OCI-LY1 (cell line): Measurements from ENCODE around the gene RPH3AL.

Experiments
- H2AFZ ChIP-seq: fragments of 200-600 bp; sonication (generic), shearing (Covaris generic); 2 replicates; pipeline ENCODE4 v1.6.0; 2014; ENCODE audit warnings: antibody characterized with exemption, mild to moderate bottlenecking, low read length
- H3F3A ChIP-seq: fragments of 200-600 bp; sonication (generic), shearing (Covaris generic); 2 replicates; pipeline ENCODE4 v1.6.0; 2014; ENCODE audit warnings: mild to moderate bottlenecking, antibody characterized with exemption, low read length, moderate library complexity; ENCODE audit not compliant: insufficient read depth
- H3K27ac ChIP-seq: fragments of 200-600 bp; sonication (generic); 2 replicates; pipeline ENCODE4 v1.5.1; 2014; ENCODE audit warnings: low read length, mixed run types, mild to moderate bottlenecking, low read depth; ENCODE audit not compliant: poor library complexity, severe bottlenecking
- H3K27me3 ChIP-seq: fragments of 200-600 bp; sonication (generic); 2 replicates; pipeline ENCODE4 v1.6.0; 2014; ENCODE audit warnings: antibody characterized with exemption, mild to moderate bottlenecking, low read length, moderate library complexity; ENCODE audit not compliant: insufficient read depth
- H3K36me3 ChIP-seq: fragments of 200-600 bp; sonication (generic); 2 replicates; pipeline ENCODE4 v1.6.1; 2014; ENCODE audit warnings: mild to moderate bottlenecking, antibody characterized with exemption, low read length, moderate library complexity, mixed read lengths; ENCODE audit not compliant: insufficient read depth
- H3K4me1 ChIP-seq: fragments of 200-600 bp; sonication (generic); 2 replicates; pipeline ENCODE4 v1.5.1; 2014; ENCODE audit warnings: mild to moderate bottlenecking, low read length, moderate library complexity; ENCODE audit not compliant: insufficient read depth, severe bottlenecking
- H3K4me2 ChIP-seq: fragments of 200-600 bp; sonication (generic), shearing (Covaris generic); 2 replicates; pipeline ENCODE4 v1.6.1; 2014; ENCODE audit warnings: low read length
- H3K4me3 ChIP-seq: fragments of 200-600 bp; sonication (generic); 2 replicates; pipeline ENCODE4 v1.5.1; 2014; ENCODE audit warnings: low read length, low read depth, mild to moderate bottlenecking, mixed read lengths; ENCODE audit not compliant: poor library complexity, severe bottlenecking
- H3K79me2 ChIP-seq: fragments of 200-600 bp; shearing (Covaris generic); 2 replicates; pipeline ENCODE4 v1.6.1; 2016; ENCODE audit warnings: mixed run types, low read length, mixed read lengths; ENCODE audit not compliant: insufficient read depth
- H3K9ac ChIP-seq: fragments of 200-600 bp; sonication (generic), shearing (Covaris generic); 2 replicates; pipeline ENCODE4 v1.6.1; 2014; ENCODE audit warnings: mild to moderate bottlenecking, low read length, mixed read lengths
- H3K9me2 ChIP-seq: fragments of 200-600 bp; sonication (generic), shearing (Covaris generic); 2 replicates; pipeline ENCODE4 v1.6.1; 2014; ENCODE audit warnings: low read depth, mild to moderate bottlenecking, low read length, mixed read lengths
- H3K9me3 ChIP-seq: fragments of 200-600 bp; shearing (Covaris generic); 2 replicates; pipeline ENCODE4 v1.6.1; 2014; ENCODE audit warnings: low read length, mixed read lengths
- H4K20me1 ChIP-seq: fragments of 200-600 bp; sonication (generic), shearing (Covaris generic); 2 replicates; pipeline ENCODE4 v1.6.0; 2016; ENCODE audit warnings: mild to moderate bottlenecking, low read length; ENCODE audit not compliant: insufficient read depth
- EZH2 ChIP-seq: fragments of 200-600 bp; sonication (generic), shearing (Covaris generic); IDR thresholded peaks from 2 replicates; pipeline ENCODE4 v1.8.0; 2017; ENCODE audit warnings: borderline replicate concordance, mixed run types, mild to moderate bottlenecking, antibody characterized with exemption, low read length, moderate library complexity, mixed read lengths
- TF ChIP-seq, protein P1 (sequence below): fragments of 200-600 bp; sonication (generic), shearing (Covaris generic); IDR thresholded peaks from 2 replicates; pipeline ENCODE4 v1.5.1; 2017; ENCODE audit warnings: mild to moderate bottlenecking, antibody characterized with exemption, low read length, moderate library complexity, mixed read lengths

RPH3AL gene

GRCh38 chr17:350706-351448 is 1.7 kb downstream of the RPH3AL start:
- H3K9me3 ChIP-seq, result no peaks in the 10 kb centered on the region
- 0 out of 2 replicates have a peak, but pooled peaks cover 3% of the 10 kb centered on the region for H3K27me3 ChIP-seq
- TF ChIP-seq, protein P1, sequence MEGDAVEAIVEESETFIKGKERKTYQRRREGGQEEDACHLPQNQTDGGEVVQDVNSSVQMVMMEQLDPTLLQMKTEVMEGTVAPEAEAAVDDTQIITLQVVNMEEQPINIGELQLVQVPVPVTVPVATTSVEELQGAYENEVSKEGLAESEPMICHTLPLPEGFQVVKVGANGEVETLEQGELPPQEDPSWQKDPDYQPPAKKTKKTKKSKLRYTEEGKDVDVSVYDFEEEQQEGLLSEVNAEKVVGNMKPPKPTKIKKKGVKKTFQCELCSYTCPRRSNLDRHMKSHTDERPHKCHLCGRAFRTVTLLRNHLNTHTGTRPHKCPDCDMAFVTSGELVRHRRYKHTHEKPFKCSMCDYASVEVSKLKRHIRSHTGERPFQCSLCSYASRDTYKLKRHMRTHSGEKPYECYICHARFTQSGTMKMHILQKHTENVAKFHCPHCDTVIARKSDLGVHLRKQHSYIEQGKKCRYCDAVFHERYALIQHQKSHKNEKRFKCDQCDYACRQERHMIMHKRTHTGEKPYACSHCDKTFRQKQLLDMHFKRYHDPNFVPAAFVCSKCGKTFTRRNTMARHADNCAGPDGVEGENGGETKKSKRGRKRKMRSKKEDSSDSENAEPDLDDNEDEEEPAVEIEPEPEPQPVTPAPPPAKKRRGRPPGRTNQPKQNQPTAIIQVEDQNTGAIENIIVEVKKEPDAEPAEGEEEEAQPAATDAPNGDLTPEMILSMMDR, result no peak
- TF ChIP-seq EZH2, result no peak
- H3K9me2 ChIP-seq, result no peaks in the 10 kb centered on the region
- no peak overlapping the region for H3K27ac ChIP-seq
- no peak overlapping the region for H3K9ac ChIP-seq
- H2AFZ ChIP-seq, result no peak overlapping the region
- no peaks in the 10 kb centered on the region for H4K20me1 ChIP-seq
- H3F3A ChIP-seq, result no peaks in the 10 kb centered on the region
- no peak overlapping the region for H3K4me3 ChIP-seq
- H3K4me2 ChIP-seq, result no peak overlapping the region
- no peaks in the 10 kb centered on the region for H3K4me1 ChIP-seq
- H3K36me3 ChIP-seq, result no peaks in the 10 kb centered on the region
- H3K79me2 ChIP-seq, result no peaks in the 10 kb centered on the region

DNA sequence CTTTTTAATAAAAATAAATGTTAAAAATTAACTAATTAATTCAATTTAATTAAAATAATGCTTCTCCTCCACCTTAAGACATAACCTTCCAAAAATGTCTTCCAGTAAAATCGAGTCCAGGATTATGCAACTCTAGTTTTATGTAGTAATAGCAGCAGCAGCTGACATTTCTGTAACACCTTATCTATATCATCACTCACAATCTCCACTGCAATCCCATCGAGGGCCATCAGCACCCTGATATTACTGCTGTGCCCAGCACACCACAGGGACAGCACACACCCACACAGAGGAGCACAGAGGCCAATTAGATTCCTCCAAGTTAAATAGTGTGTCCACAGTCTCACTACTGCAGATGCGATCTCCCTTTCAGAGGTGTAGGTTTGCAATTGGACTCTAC is 2.9 kb downstream of the RPH3AL start:
- no peaks in the 10 kb centered on the region for H3K9me2 ChIP-seq
- H3F3A ChIP-seq, result no peaks in the 10 kb centered on the region
- no peak overlapping the region for H3K9ac ChIP-seq
- no peak overlapping the region for H2AFZ ChIP-seq
- no peak for TF ChIP-seq EZH2
- TF ChIP-seq, protein P1, result no peak
- H3K36me3 ChIP-seq, result no peaks in the 10 kb centered on the region
- H3K27me3 ChIP-seq, result peaks cover 3% of the 10 kb centered on the region; the same call in 1 of the 2 replicates
- H3K4me3 ChIP-seq, result no peak overlapping the region
- H4K20me1 ChIP-seq, result no peaks in the 10 kb centered on the region
- H3K79me2 ChIP-seq, result no peaks in the 10 kb centered on the region
- H3K4me2 ChIP-seq, result no peak overlapping the region
- H3K9me3 ChIP-seq, result no peaks in the 10 kb centered on the region
- H3K4me1 ChIP-seq, result no peaks in the 10 kb centered on the region
- no peak overlapping the region for H3K27ac ChIP-seq

- H3K9me2 ChIP-seq, result no peaks in the 10 kb centered on the region
- no peaks in the 10 kb centered on the region for H3K9me3 ChIP-seq
- H2AFZ ChIP-seq, result no peak overlapping the region
- no peak overlapping the region for H3K9ac ChIP-seq
- H3K4me3 ChIP-seq, result no peak overlapping the region
- no peaks in the 10 kb centered on the region for H4K20me1 ChIP-seq
- H3K36me3 ChIP-seq, result no peaks in the 10 kb centered on the region
- no peaks in the 10 kb centered on the region for H3K4me1 ChIP-seq
- no peaks in the 10 kb centered on the region for H3K79me2 ChIP-seq
- peaks cover 10% of the 10 kb centered on the region; the same call in 1 of the 2 replicates for H3K27me3 ChIP-seq
- H3K4me2 ChIP-seq, result no peak overlapping the region
- TF ChIP-seq EZH2, result no peak
- TF ChIP-seq, protein P1, result no peak
- no peaks in the 10 kb centered on the region for H3F3A ChIP-seq
- H3K27ac ChIP-seq, result no peak overlapping the region
Observed at GRCh38 chr17:348692-349425, 3.7 kb downstream of the RPH3AL start.
